H9 (cell line): Measurements from ENCODE around the gene CLDN20. TPM values are rescaled to one million over a fixed set of nuclear protein-coding genes. Genes with fewer than 3 reads are reported as not detected.

ENCODE experiments used
- DNase-seq: peaks from one replicate; pipeline ENCODE4 v3.0.0-alpha.2; 2017
- H2AFZ ChIP-seq: one replicate; pipeline ENCODE4 v1.6.1; 2013; ENCODE audit warnings: mild to moderate bottlenecking, low read length, control low read depth, moderate library complexity
- H2AK5ac ChIP-seq: 2 replicates; pipeline ENCODE4 v1.6.1; 2013; ENCODE audit warnings: low read length, control low read depth, mixed read lengths; ENCODE audit not compliant: insufficient read length
- H2BK120ac ChIP-seq: one replicate; pipeline ENCODE4 v1.6.1; 2013; ENCODE audit warnings: low read depth, mild to moderate bottlenecking, low read length, control low read depth, inconsistent platforms; ENCODE audit not compliant: poor library complexity, severe bottlenecking
- H2BK12ac ChIP-seq: 2 replicates; pipeline ENCODE4 v1.6.1; 2013; ENCODE audit warnings: low read length, control low read depth, mixed read lengths, low read depth; ENCODE audit not compliant: insufficient read length
- H2BK15ac ChIP-seq: 2 replicates; pipeline ENCODE4 v1.6.1; 2013; ENCODE audit warnings: low read depth, low read length, control low read depth
- H2BK20ac ChIP-seq: one replicate; pipeline ENCODE4 v1.6.1; 2013; ENCODE audit warnings: low read depth, mild to moderate bottlenecking, low read length, control low read depth, inconsistent platforms; ENCODE audit not compliant: poor library complexity, severe bottlenecking
- H2BK5ac ChIP-seq: 2 replicates; pipeline ENCODE4 v1.6.1; 2013; ENCODE audit warnings: low read length, control low read depth, mixed read lengths; ENCODE audit not compliant: insufficient read length
- H3K14ac ChIP-seq: 2 replicates; pipeline ENCODE4 v1.6.1; 2013; ENCODE audit warnings: low read length, control low read depth; ENCODE audit not compliant: insufficient read depth
- H3K18ac ChIP-seq: 2 replicates; pipeline ENCODE4 v1.6.1; 2013; ENCODE audit warnings: low read depth, mild to moderate bottlenecking, mixed read lengths, low read length, control low read depth; ENCODE audit not compliant: insufficient read length
- H3K23ac ChIP-seq: 2 replicates; pipeline ENCODE4 v1.6.1; 2013; ENCODE audit warnings: low read length, control low read depth, mixed read lengths, low read depth; ENCODE audit not compliant: insufficient read length
- H3K23me2 ChIP-seq: 2 replicates; pipeline ENCODE4 v1.6.1; 2013; ENCODE audit warnings: low read depth, mild to moderate bottlenecking, mixed read lengths, low read length, control low read depth; ENCODE audit not compliant: insufficient read length, poor library complexity, severe bottlenecking
- H3K27ac ChIP-seq: 2 replicates; pipeline ENCODE4 v1.5.1; 2013; ENCODE audit warnings: low read length, control low read depth, mixed read lengths, low read depth; ENCODE audit not compliant: insufficient read length
- H3K27me3 ChIP-seq: 2 replicates; pipeline ENCODE4 v1.6.1; 2013; ENCODE audit warnings: low read length, control low read depth, inconsistent platforms; ENCODE audit not compliant: insufficient read depth
- H3K4ac ChIP-seq: 2 replicates; pipeline ENCODE4 v1.6.1; 2013; ENCODE audit warnings: low read depth, mild to moderate bottlenecking, control low read depth, inconsistent platforms, low read length, moderate library complexity
- H3K4me1 ChIP-seq: 2 replicates; pipeline ENCODE4 v1.6.1; 2013; ENCODE audit warnings: low read length, control low read depth, inconsistent platforms; ENCODE audit not compliant: insufficient read depth
- H3K4me2 ChIP-seq: 2 replicates; pipeline ENCODE4 v1.6.1; 2013; ENCODE audit warnings: low read length, control low read depth, mixed read lengths; ENCODE audit not compliant: insufficient read length, insufficient read depth
- H3K56ac ChIP-seq: 2 replicates; pipeline ENCODE4 v1.6.1; 2013; ENCODE audit warnings: low read depth, mild to moderate bottlenecking, mixed read lengths, low read length, control low read depth; ENCODE audit not compliant: insufficient read length
- H3K79me1 ChIP-seq: 2 replicates; pipeline ENCODE4 v1.6.1; 2013; ENCODE audit warnings: low read depth, mild to moderate bottlenecking, moderate library complexity, low read length, control low read depth, inconsistent platforms; ENCODE audit not compliant: insufficient read depth, poor library complexity, severe bottlenecking
- H3K79me2 ChIP-seq: 2 replicates; pipeline ENCODE4 v1.6.1; 2013; ENCODE audit warnings: low read length, control low read depth, inconsistent platforms; ENCODE audit not compliant: insufficient read depth
- H3K9ac ChIP-seq: 2 replicates; pipeline ENCODE4 v1.6.1; 2013; ENCODE audit warnings: low read length, control low read depth, mixed read lengths; ENCODE audit not compliant: insufficient read length; ENCODE audit errors: extremely low read depth
- H3K9me3 ChIP-seq: one replicate; pipeline ENCODE4 v1.6.1; 2013; ENCODE audit warnings: low read depth, low read length, inconsistent platforms; ENCODE audit not compliant: control insufficient read depth
- H3T11ph ChIP-seq: one replicate; pipeline ENCODE4 v1.6.1; 2013; ENCODE audit warnings: mild to moderate bottlenecking, low read length, control low read depth, inconsistent platforms
- H4K20me1 ChIP-seq: one replicate; pipeline ENCODE4 v1.6.1; 2013; ENCODE audit not compliant: control insufficient read depth, insufficient read length, insufficient read depth
- H4K5ac ChIP-seq: 2 replicates; pipeline ENCODE4 v1.6.1; 2013; ENCODE audit warnings: low read depth, mild to moderate bottlenecking, mixed read lengths, low read length, control low read depth; ENCODE audit not compliant: insufficient read length
- H4K8ac ChIP-seq: replicated peaks from 2 replicates; pipeline ENCODE4 v1.6.1; 2013; ENCODE audit warnings: low read length, control low read depth, mixed read lengths, low read depth; ENCODE audit not compliant: insufficient read length
- H4K91ac ChIP-seq: 2 replicates; pipeline ENCODE4 v1.6.1; 2013; ENCODE audit warnings: low read depth, mild to moderate bottlenecking, moderate library complexity, mixed read lengths, low read length, control low read depth; ENCODE audit not compliant: insufficient read length
- H3K27ac Mint-ChIP-seq, 3 experiments: 2 replicates in 2 of 3; 3 replicates in 1 of 3; pipeline ENCODE4 v1.8.0; 2020 to 2021; ENCODE audit warnings: mixed read lengths in 3 of 3, mild to moderate bottlenecking in 1 of 3, moderate library complexity in 1 of 3
- H3K27me3 Mint-ChIP-seq: 2 replicates; pipeline ENCODE4 v1.8.0; 2021; ENCODE audit warnings: low read depth, mild to moderate bottlenecking, moderate library complexity, mixed read lengths
- H3K36me3 Mint-ChIP-seq, 3 experiments: 2 replicates in 2 of 3; 3 replicates in 1 of 3; pipeline ENCODE4 v1.8.0; 2020 to 2021; ENCODE audit warnings: low read depth in 3 of 3, mixed read lengths in 3 of 3; ENCODE audit not compliant: insufficient read depth in 1 of 3
- H3K4me1 Mint-ChIP-seq, 2 experiments: 2 replicates each; pipeline ENCODE4 v1.8.0; 2020; ENCODE audit warnings: mixed read lengths in 2 of 2
- H3K4me3 Mint-ChIP-seq, 2 experiments: 2 replicates in 1 of 2; 3 replicates in 1 of 2; pipeline ENCODE4 v1.8.0; 2020 to 2021; ENCODE audit warnings: mild to moderate bottlenecking in 2 of 2, mixed read lengths in 2 of 2, moderate library complexity in 1 of 2
- H3K9me3 Mint-ChIP-seq, 2 experiments: 2 replicates in 1 of 2; 3 replicates in 1 of 2; pipeline ENCODE4 v1.8.0; 2020; ENCODE audit warnings: mild to moderate bottlenecking in 2 of 2, mixed read lengths in 2 of 2, moderate library complexity in 1 of 2
- total RNA-seq: library from RNA; stranded (reverse); gene quantifications from 2 replicates; pipeline ENCODE4 v1.2.1, GENCODE V29; 2021
- TF ChIP-seq, protein P1 (sequence below): fragments of 200-600 bp; sonication (generic); conservative IDR thresholded peaks from 3 replicates; pipeline ENCODE4 v1.8.0; 2021; ENCODE audit warnings: antibody characterized with exemption, mild to moderate bottlenecking

Gene CLDN20
- total RNA-seq, 1 experiment from 2014 or later: not detected

DNA sequence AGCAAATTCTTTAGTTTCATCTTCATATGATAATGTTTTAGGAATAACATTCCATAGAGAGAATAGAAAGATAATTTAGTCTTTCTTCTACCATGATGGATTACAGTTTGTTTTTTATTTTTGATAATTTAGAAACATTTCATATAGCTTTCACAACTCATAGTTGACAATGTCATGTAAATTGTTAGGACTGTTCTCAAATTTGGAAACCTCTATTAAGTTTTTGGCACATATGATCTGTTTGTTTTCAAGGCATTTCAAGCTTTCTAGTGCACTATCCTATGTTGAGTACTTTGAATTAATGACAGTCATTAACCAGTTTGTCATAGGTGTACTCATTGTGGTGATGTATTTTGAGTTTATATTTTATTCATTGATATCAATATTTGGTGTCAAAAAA lies 61.2 kb downstream of the CLDN20 start:
- Histone ChIP-seq H2BK120ac (no peak overlapping the region), H3K23me2 (peaks cover 4% of the 10 kb centered on the region), H3K79me2 (no peaks in the 10 kb centered on the region), H3K27ac (no peak overlapping the region), H4K91ac (no peak overlapping the region), H4K5ac (no peak overlapping the region), H4K20me1 (no peaks in the 10 kb centered on the region), H3T11ph (no peak overlapping the region), H2BK12ac (no peak overlapping the region), H3K27me3 (no peaks in the 10 kb centered on the region), H3K23ac (no peak overlapping the region), H2AFZ (no peak overlapping the region), H3K4me2 (no peak overlapping the region), H3K4ac (no peak overlapping the region), H3K18ac (no peak overlapping the region), H3K4me1 (peaks cover 2% of the 10 kb centered on the region; the same call in 1 of the 2 replicates), H2BK20ac (no peak overlapping the region), H3K56ac (no peak overlapping the region), H3K79me1 (no peaks in the 10 kb centered on the region), H3K9me3 (no peaks in the 10 kb centered on the region), H2BK5ac (no peak overlapping the region), H3K14ac (no peak overlapping the region), H4K8ac (no peak overlapping the region), H3K9ac (no peak overlapping the region), H2AK5ac (no peak overlapping the region), H2BK15ac (no peak overlapping the region)
- Mint-ChIP-seq H3K27ac (no peak overlapping the region), H3K4me1 (peaks cover 21 to 23% of the 10 kb centered on the region in 2 experiments), H3K27me3 (no peaks in the 10 kb centered on the region), H3K4me3 (no peak overlapping the region), H3K36me3 (no peaks in the 10 kb centered on the region), H3K9me3 (no peaks in the 10 kb centered on the region)
- TF ChIP-seq, protein P1, sequence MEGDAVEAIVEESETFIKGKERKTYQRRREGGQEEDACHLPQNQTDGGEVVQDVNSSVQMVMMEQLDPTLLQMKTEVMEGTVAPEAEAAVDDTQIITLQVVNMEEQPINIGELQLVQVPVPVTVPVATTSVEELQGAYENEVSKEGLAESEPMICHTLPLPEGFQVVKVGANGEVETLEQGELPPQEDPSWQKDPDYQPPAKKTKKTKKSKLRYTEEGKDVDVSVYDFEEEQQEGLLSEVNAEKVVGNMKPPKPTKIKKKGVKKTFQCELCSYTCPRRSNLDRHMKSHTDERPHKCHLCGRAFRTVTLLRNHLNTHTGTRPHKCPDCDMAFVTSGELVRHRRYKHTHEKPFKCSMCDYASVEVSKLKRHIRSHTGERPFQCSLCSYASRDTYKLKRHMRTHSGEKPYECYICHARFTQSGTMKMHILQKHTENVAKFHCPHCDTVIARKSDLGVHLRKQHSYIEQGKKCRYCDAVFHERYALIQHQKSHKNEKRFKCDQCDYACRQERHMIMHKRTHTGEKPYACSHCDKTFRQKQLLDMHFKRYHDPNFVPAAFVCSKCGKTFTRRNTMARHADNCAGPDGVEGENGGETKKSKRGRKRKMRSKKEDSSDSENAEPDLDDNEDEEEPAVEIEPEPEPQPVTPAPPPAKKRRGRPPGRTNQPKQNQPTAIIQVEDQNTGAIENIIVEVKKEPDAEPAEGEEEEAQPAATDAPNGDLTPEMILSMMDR: no peak
- no peak for DNase-seq
